HepG2 (cell line): ENCODE results near the gene MTPN. TPM values are rescaled to one million over a fixed set of nuclear protein-coding genes. Genes with fewer than 3 reads are reported as not detected.

Source experiments
- ATAC-seq: fragments of 200-7000 bp; cut with Tn5 transposase; 3 replicates; pipeline ENCODE4 v1.9.1; 2020; ENCODE audit warnings: mild to moderate bottlenecking, moderate library complexity
- BruUV-seq: library from RNA; stranded (reverse); fragments of 400-500 nt; replicated peaks from 2 replicates; lab custom pipeline; 2021; lab: Mats Ljungman, UMichigan
- CTCF ChIA-PET: fragments of 300-600 bp; formaldehyde crosslinking; extraction: SDS; loops from one replicate; lab custom pipeline; 2021; ENCODE audit warnings: low total read pairs, inconsistent platforms, low intra/inter-chr PET ratio; lab: Yijun Ruan, JAX
- POLR2A ChIA-PET: fragments of 350-600 bp; sonication (Branson Sonifier 250); formaldehyde crosslinking; loops from one replicate; lab custom pipeline; 2020; ENCODE audit warnings: antibody characterized with exemption, inconsistent platforms; lab: Yijun Ruan, JAX
- DNase-seq: peaks from one replicate; pipeline ENCODE4 v3.0.0-alpha.2; 2015; ENCODE audit warnings: low spot score
- FAIRE-seq: peaks from 3 replicates; lab custom pipeline; 2011; peaks lifted over from hg19 to GRCh38; lab: Jason Lieb, UNC
- H2AFZ ChIP-seq: one replicate; pipeline ENCODE4 v1.6.1; 2011; ENCODE audit warnings: low read length, inconsistent platforms
- H3K27ac ChIP-seq: fragments of 300-600 bp; 3 replicates; pipeline ENCODE4 v1.8.0; 2011; ENCODE audit warnings: mixed run types, mild to moderate bottlenecking, mixed read lengths, low read length, inconsistent platforms; ENCODE audit not compliant: insufficient read depth; ENCODE audit errors: extremely low read length
- H3K27me3 ChIP-seq, 2 experiments: fragments of 200-600 bp in 1 of 2; 2 replicates in 1 of 2; 3 replicates in 1 of 2; pipeline versions ENCODE4 v1.6.0 to v1.8.0; 2011; ENCODE audit warnings: low read length in 2 of 2, mild to moderate bottlenecking in 2 of 2, moderate library complexity in 2 of 2, inconsistent platforms in 1 of 2; ENCODE audit not compliant: insufficient read depth in 2 of 2, control insufficient read depth in 1 of 2
- H3K36me3 ChIP-seq, 2 experiments: fragments of 200-600 bp in 1 of 2; replicated peaks in 1 of 2; 2 replicates in 1 of 2; 3 replicates in 1 of 2; pipeline versions ENCODE4 v1.5.1 to v1.8.0; 2011; ENCODE audit warnings: low read length in 2 of 2, inconsistent platforms in 1 of 2; ENCODE audit not compliant: insufficient read depth in 2 of 2, control insufficient read depth in 1 of 2
- H3K4me1 ChIP-seq: 2 replicates; pipeline ENCODE4 v1.5.1; 2012; ENCODE audit warnings: low read length, inconsistent platforms; ENCODE audit not compliant: insufficient read depth
- H3K4me2 ChIP-seq: 2 replicates; pipeline ENCODE4 v1.6.0; 2011; ENCODE audit warnings: low read depth, low read length, inconsistent platforms
- H3K4me3 ChIP-seq, 3 experiments: fragments of 200-600 bp in 1 of 3; sonication (generic), shearing (Covaris generic) in 1 of 3; replicated peaks in 1 of 3; 2 replicates each; pipeline ENCODE4 v1.5.1; 2011 to 2016; ENCODE audit warnings: low read length in 3 of 3, inconsistent platforms in 2 of 3, low read depth in 2 of 3, mild to moderate bottlenecking in 2 of 3, control low read depth in 1 of 3, mixed read lengths in 1 of 3; ENCODE audit not compliant: insufficient read depth in 1 of 3
- H3K79me2 ChIP-seq: one replicate; pipeline ENCODE4 v1.6.1; 2011; ENCODE audit warnings: low read length, inconsistent platforms; ENCODE audit not compliant: insufficient read depth
- H3K9ac ChIP-seq: 2 replicates; pipeline ENCODE4 v1.6.0; 2011; ENCODE audit warnings: mild to moderate bottlenecking, low read depth, low read length, inconsistent platforms; ENCODE audit not compliant: insufficient read depth
- H3K9me3 ChIP-seq: 2 replicates; pipeline ENCODE4 v1.5.1; 2012; ENCODE audit warnings: mild to moderate bottlenecking, low read length
- H4K20me1 ChIP-seq: 2 replicates; pipeline ENCODE4 v1.6.0; 2011; ENCODE audit warnings: inconsistent platforms, mild to moderate bottlenecking, low read length, moderate library complexity; ENCODE audit not compliant: insufficient read depth
- ATAD3A ChIP-seq: sonication (generic); formaldehyde crosslinking; IDR thresholded peaks from 2 replicates; pipeline ENCODE4 v1.4.0; 2020; ENCODE audit warnings: missing genetic modification reagents
- EHMT2 ChIP-seq: fragments of 200-600 bp; sonication (generic); IDR thresholded peaks from 2 replicates; pipeline ENCODE4 v1.7.0; 2017; ENCODE audit warnings: antibody characterized with exemption, low read depth, low read length, borderline replicate concordance
- HNF4A ChIP-seq: sonication (generic); formaldehyde crosslinking; IDR thresholded peaks from 2 replicates; pipeline ENCODE4 v1.4.0; 2020; ENCODE audit warnings: missing genetic modification reagents
- JDP2 ChIP-seq: sonication (generic); formaldehyde crosslinking; IDR thresholded peaks from 2 replicates; pipeline ENCODE4 v1.8.1; 2022; ENCODE audit warnings: missing genetic modification reagents, borderline replicate concordance
- JUND ChIP-seq: sonication (generic); formaldehyde crosslinking; IDR thresholded peaks from 2 replicates; pipeline ENCODE4 v1.8.0; 2022; ENCODE audit warnings: mild to moderate bottlenecking, missing genetic modification reagents
- MTA3 ChIP-seq: sonication (generic); formaldehyde crosslinking; IDR thresholded peaks from 2 replicates; pipeline ENCODE4 v1.4.0; 2020; ENCODE audit warnings: missing genetic modification reagents
- MTF2 ChIP-seq: sonication (generic); formaldehyde crosslinking; IDR thresholded peaks from 2 replicates; pipeline ENCODE4 v1.5.0; 2020; ENCODE audit warnings: missing genetic modification reagents, borderline replicate concordance
- NR3C1 ChIP-seq: sonication (generic); formaldehyde crosslinking; IDR thresholded peaks from 2 replicates; pipeline ENCODE4 v1.4.0; 2020; ENCODE audit warnings: missing genetic modification reagents
- PCBP2 ChIP-seq: fragments of 200-400 bp; formaldehyde crosslinking; optimal IDR thresholded peaks from 2 replicates; pipeline ENCODE3; 2018; ENCODE audit warnings: low read length, low read depth; ENCODE audit not compliant: poor library complexity, severe bottlenecking
- RELA ChIP-seq: sonication (generic); formaldehyde crosslinking; IDR thresholded peaks from 2 replicates; pipeline ENCODE4 v1.4.0; 2020; ENCODE audit warnings: missing genetic modification reagents
- RORA ChIP-seq: sonication (generic); formaldehyde crosslinking; IDR thresholded peaks from 2 replicates; pipeline ENCODE4 v1.5.0; 2020; ENCODE audit warnings: mild to moderate bottlenecking, missing genetic modification reagents, moderate library complexity
- SMARCC2 ChIP-seq: fragments of 450-650 bp; IDR thresholded peaks from 2 replicates; pipeline ENCODE4 v1.6.1; 2017; ENCODE audit warnings: antibody characterized with exemption, mild to moderate bottlenecking
- SOX13 ChIP-seq, 3 experiments: fragments of 450-650 bp in 1 of 3; sonication (generic) in 1 of 3; formaldehyde crosslinking in 1 of 3; IDR thresholded peaks in 2 of 3; conservative IDR thresholded peaks in 1 of 3; 2 replicates each; pipeline versions ENCODE4 v1.5.0 to v1.6.1; 2016 to 2020; ENCODE audit warnings: antibody characterized with exemption in 1 of 3, mild to moderate bottlenecking in 1 of 3, missing compliant biosample characterization in 1 of 3, missing genetic modification reagents in 1 of 3, moderate library complexity in 1 of 3
- XRCC5 ChIP-seq: fragments of 200-400 bp; formaldehyde crosslinking; optimal IDR thresholded peaks from 2 replicates; pipeline ENCODE3; 2017; ENCODE audit warnings: mild to moderate bottlenecking, low read length
- ZNF501 ChIP-seq: sonication (generic); formaldehyde crosslinking; IDR thresholded peaks from 2 replicates; pipeline ENCODE4 v1.5.1; 2020; ENCODE audit warnings: mild to moderate bottlenecking, moderate library complexity, missing genetic modification reagents
- ZNF510 ChIP-seq: sonication (generic); formaldehyde crosslinking; IDR thresholded peaks from 2 replicates; pipeline ENCODE4 v1.4.0; 2020; ENCODE audit warnings: low read depth, mild to moderate bottlenecking, missing genetic modification reagents
- ZNF780A ChIP-seq: sonication (generic); formaldehyde crosslinking; IDR thresholded peaks from 2 replicates; pipeline ENCODE4 v1.8.0; 2022; ENCODE audit warnings: mild to moderate bottlenecking, missing genetic modification reagents, moderate library complexity
- WGBS: methylation state at CpG from one replicate; pipeline ENCODE4 v1.1.6; 2017; ENCODE audit warnings: low lambda C conversion rate; 5-methylcytosine and 5-hydroxymethylcytosine counted together
- in situ Hi-C: cut with HindIII; loops from 2 replicates; pipeline ENCODE4 v1.10.0; 2017; ENCODE audit warnings: low pct_unique_long_range_greater_than_20kb; ENCODE audit not compliant: extremely low pct_ligation_motif_present
- intact Hi-C: fragments of 100-400 bp; cut with micrococcal nuclease; formaldehyde crosslinking; loops from one replicate; pipeline ENCODE4 v1.10.0; 2022; ENCODE audit not compliant: unreplicated experiment
- polyA plus RNA-seq, 8 experiments: library from polyadenylated mRNA; depleted of rRNA in 3 of 8; stranded (reverse) in 7 of 8; unstranded in 1 of 8; fragments of >200 nt; fragmentation: Illumina TruSeq in 4 of 8; extraction: Trizol in 4 of 8; gene quantifications; 2 replicates each; pipeline versions ENCODE4 v1.2.1 to v1.2.3, GENCODE V29; 2011 to 2016; ENCODE audit warnings: low read depth in 4 of 8, missing spikeins in 1 of 8, mixed read lengths in 1 of 8; ENCODE audit not compliant: insufficient read depth in 1 of 8
- total RNA-seq, 5 experiments: library from RNA; depleted of rRNA; stranded (reverse); fragments of >200 nt; fragmentation: Illumina TruSeq; extraction: Trizol; gene quantifications; 2 replicates each; pipeline ENCODE4 v1.2.3, GENCODE V29; 2016; ENCODE audit warnings: low read depth in 1 of 5
- TF ChIP-seq, protein P1 (sequence below): sonication (generic); formaldehyde crosslinking; IDR thresholded peaks from 2 replicates; pipeline ENCODE4 v1.8.1; 2022; ENCODE audit warnings: mild to moderate bottlenecking, missing genetic modification reagents
- TF ChIP-seq, protein P2 (sequence below): sonication (generic); formaldehyde crosslinking; IDR thresholded peaks from 2 replicates; pipeline ENCODE4 v1.8.0; 2022; ENCODE audit warnings: mild to moderate bottlenecking, missing genetic modification reagents, moderate library complexity

The MTPN gene
- total and polyA plus RNA-seq, 2 of the 13 experiments (the other 11 are each of a cell fraction or from before 2014, with no cell fraction given): 31.1 to 71.7 TPM

DNA sequence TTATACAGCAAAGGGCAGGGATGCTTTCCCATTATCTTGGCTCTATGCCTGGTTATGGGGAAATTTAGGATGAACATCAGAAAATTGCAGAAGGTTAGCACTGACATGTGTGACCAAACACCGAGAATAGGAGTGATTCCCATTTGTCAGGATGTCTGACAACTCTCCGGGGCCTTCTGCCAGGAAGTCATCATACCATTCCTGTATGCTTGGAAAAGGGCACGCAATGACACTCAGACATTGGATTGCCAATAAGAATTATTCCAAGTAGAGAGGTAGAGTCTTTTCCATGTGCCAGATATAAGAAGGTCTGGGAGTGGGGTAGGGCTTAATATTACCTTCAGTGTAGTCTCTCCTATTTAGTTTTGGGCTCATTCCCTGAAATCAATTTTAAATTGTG, 82.3 kb downstream of the MTPN start:
- Histone ChIP-seq H3K27me3 (no peaks in the 10 kb centered on the region), H3K27ac (no peak overlapping the region), H3K9ac (no peak overlapping the region), H3K79me2 (no peaks in the 10 kb centered on the region), H3K36me3 (no peaks in the 10 kb centered on the region), H4K20me1 (no peaks in the 10 kb centered on the region), H3K4me1 (no peaks in the 10 kb centered on the region), H3K9me3 (no peaks in the 10 kb centered on the region), H3K4me3 (no peak overlapping the region), H3K4me2 (no peak overlapping the region), H2AFZ (no peak overlapping the region)
- ATAC-seq (no peak), FAIRE-seq (no peak), DNase-seq (no peak)
- CTCF ChIA-PET: no interaction called here
- no TSS peak for BruUV-seq
- in situ Hi-C loops: no loop called here
- WGBS: 49% methylated on average over 3 of the region's 3 CpGs
- POLR2A ChIA-PET: no interaction called here
- intact Hi-C loops: no loop called here
- TF ChIP-seq XRCC5 (no peak), ZNF780A (CRISPR knock-in tag) (no peak)

DNA sequence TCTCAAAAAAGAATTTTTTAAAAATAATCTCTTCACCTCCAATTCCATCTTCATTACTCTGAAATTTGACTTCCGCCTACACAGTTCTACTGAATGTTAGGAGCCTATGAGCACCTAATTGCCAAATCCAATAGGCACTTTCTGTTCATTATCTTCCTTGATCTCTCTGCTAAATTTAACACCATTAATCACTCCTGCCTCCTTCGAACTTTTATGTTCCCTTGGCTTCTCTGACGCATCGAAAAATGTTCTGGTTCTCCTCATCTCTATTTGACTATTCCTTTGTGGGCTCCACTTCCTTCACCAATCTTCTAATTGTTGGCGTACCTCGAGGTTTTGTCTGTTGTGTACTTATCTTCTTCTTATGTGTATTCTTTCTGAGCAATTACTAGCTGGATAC, 87.3 kb downstream of the MTPN start:
- H2AFZ ChIP-seq: no peak overlapping the region
- H3K9me3 ChIP-seq: no peaks in the 10 kb centered on the region
- H3K4me1 ChIP-seq: no peaks in the 10 kb centered on the region
- H4K20me1 ChIP-seq: no peaks in the 10 kb centered on the region
- CTCF ChIA-PET: no interaction called here
- intact Hi-C loops: no loop called here
- H3K4me2 ChIP-seq: no peak overlapping the region
- ATAC-seq (no peak), DNase-seq (no peak), FAIRE-seq (no peak)
- H3K4me3 ChIP-seq: no peak overlapping the region
- 63% methylated on average over 6 of the region's 6 CpGs for whole genome bisulfite sequencing
- peaks cover 0 to 7% of the 10 kb centered on the region in 2 experiments; a peak in 2 of 5 replicates for H3K27me3 ChIP-seq
- no peak overlapping the region for H3K9ac ChIP-seq
- no peaks in the 10 kb centered on the region for H3K79me2 ChIP-seq
- H3K27ac ChIP-seq: no peak overlapping the region
- BruUV-seq: no TSS peak
- POLR2A ChIA-PET: no interaction called here
- in situ Hi-C loops: no loop called here
- no peaks in the 10 kb centered on the region for H3K36me3 ChIP-seq
- TF ChIP-seq PCBP2: no peak
- no peak for TF ChIP-seq EHMT2
- no peak for TF ChIP-seq RELA (CRISPR knock-in tag)
- no peak for TF ChIP-seq MTA3
- TF ChIP-seq ZNF501 (CRISPR knock-in tag): no peak
- TF ChIP-seq HNF4A (CRISPR knock-in tag): no peak
- no peak for TF ChIP-seq SMARCC2
- no peak for TF ChIP-seq SOX13 (IDR thresholded peaks at IDR 0.05)
- no peak for TF ChIP-seq SOX13 (CRISPR knock-in tag; conservative IDR thresholded peaks at IDR 0.05 in 1 of 2, IDR thresholded peaks at IDR 0.05 in 1 of 2)
- no peak for TF ChIP-seq MTF2 (CRISPR knock-in tag)
- TF ChIP-seq JUND (CRISPR knock-in tag): no peak
- TF ChIP-seq, protein P1, sequence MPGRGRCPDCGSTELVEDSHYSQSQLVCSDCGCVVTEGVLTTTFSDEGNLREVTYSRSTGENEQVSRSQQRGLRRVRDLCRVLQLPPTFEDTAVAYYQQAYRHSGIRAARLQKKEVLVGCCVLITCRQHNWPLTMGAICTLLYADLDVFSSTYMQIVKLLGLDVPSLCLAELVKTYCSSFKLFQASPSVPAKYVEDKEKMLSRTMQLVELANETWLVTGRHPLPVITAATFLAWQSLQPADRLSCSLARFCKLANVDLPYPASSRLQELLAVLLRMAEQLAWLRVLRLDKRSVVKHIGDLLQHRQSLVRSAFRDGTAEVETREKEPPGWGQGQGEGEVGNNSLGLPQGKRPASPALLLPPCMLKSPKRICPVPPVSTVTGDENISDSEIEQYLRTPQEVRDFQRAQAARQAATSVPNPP (CRISPR knock-in tag): no peak
- no peak for TF ChIP-seq ATAD3A (CRISPR knock-in tag)
- TF ChIP-seq, protein P2, sequence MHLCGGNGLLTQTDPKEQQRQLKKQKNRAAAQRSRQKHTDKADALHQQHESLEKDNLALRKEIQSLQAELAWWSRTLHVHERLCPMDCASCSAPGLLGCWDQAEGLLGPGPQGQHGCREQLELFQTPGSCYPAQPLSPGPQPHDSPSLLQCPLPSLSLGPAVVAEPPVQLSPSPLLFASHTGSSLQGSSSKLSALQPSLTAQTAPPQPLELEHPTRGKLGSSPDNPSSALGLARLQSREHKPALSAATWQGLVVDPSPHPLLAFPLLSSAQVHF: no peak
- TF ChIP-seq JDP2 (CRISPR knock-in tag): no peak
- no peak for TF ChIP-seq RORA (CRISPR knock-in tag)
- no peak for TF ChIP-seq NR3C1 (CRISPR knock-in tag)
- TF ChIP-seq ZNF510 (CRISPR knock-in tag): no peak
